NCI-H2029 (cell line): Measurements from ENCODE around the gene CHST3.
"Not testable (repeated sequence)": the region's sequence is repeated elsewhere in the genome, so short reads cannot be mapped to it uniquely, and the experiment has no call there.

Experiments used
- DNase-seq: peaks from one replicate; lab custom pipeline; 2025; lab: John Stamatoyannopoulos, UW

CHST3 gene

GRCh38 chr10:71950683-71951082, 13.5 kb upstream of the CHST3 start:
- DNase-seq = no peak

- DNase-seq = no peak
Measured at GRCh38 chr10:71952745-71953144, 11.4 kb upstream of the CHST3 start.

- no peak for DNase-seq
Measured at GRCh38 chr10:71957546-71958275, 6.5 kb upstream of the CHST3 start.

GRCh38 chr10:71959526-71959925, 4.7 kb upstream of the CHST3 start:
- DNase-seq = no peak

- DNase-seq = no peak
Measured at GRCh38 chr10:71961831-71962230, 2.4 kb upstream of the CHST3 start.

GRCh38 chr10:71962901-71963300, 1.3 kb upstream of the CHST3 start:
- no peak for DNase-seq

- DNase-seq = no peak
Measured at GRCh38 chr10:71963351-71964097, 671 bp upstream of the CHST3 start.

GRCh38 chr10:71964743-71965515, 734 bp downstream of the CHST3 start:
- DNase-seq = no peak

GRCh38 chr10:71965623-71966022, 1.4 kb downstream of the CHST3 start:
- DNase-seq = no peak

- DNase-seq = no peak
Measured at GRCh38 chr10:71966046-71967004, 2.1 kb downstream of the CHST3 start.

GRCh38 chr10:71967958-71968357, 3.8 kb downstream of the CHST3 start:
- DNase-seq = not testable (repeated sequence)

GRCh38 chr10:71968553-71969474, 4.6 kb downstream of the CHST3 start:
- DNase-seq = no peak

- no peak for DNase-seq
Measured at GRCh38 chr10:71969929-71970328, 5.7 kb downstream of the CHST3 start.

- no peak for DNase-seq
Measured at GRCh38 chr10:71970331-71970730, 6.1 kb downstream of the CHST3 start.

GRCh38 chr10:71970869-71971268, 6.7 kb downstream of the CHST3 start:
- DNase-seq = no peak

GRCh38 chr10:71971311-71971731, 7.1 kb downstream of the CHST3 start:
- DNase-seq = no peak

- DNase-seq = no peak
Measured at GRCh38 chr10:71971769-71972555, 7.8 kb downstream of the CHST3 start.

- DNase-seq = no peak
Measured at GRCh38 chr10:71972746-71973695, 8.8 kb downstream of the CHST3 start.
